GM19468 (cell line): ENCODE measurements around the gene PDE6A.
"Not testable (repeated sequence)": the region's sequence is repeated elsewhere in the genome, so short reads cannot be mapped to it uniquely, and the experiment has no call there.

Experiments
- ATAC-seq: cut with Tn5 transposase; IDR thresholded peaks from one replicate; pipeline ENCODE4 v1.9.1; 2021; ENCODE audit warnings: mild to moderate bottlenecking, moderate library complexity, moderate number of reproducible peaks; ENCODE audit not compliant: unreplicated experiment; ENCODE audit errors: extremely low read depth

Gene PDE6A

GRCh38 chr5:149872351-149873040 lies 72.1 kb downstream of the PDE6A start:
- ATAC-seq = no peak

GRCh38 chr5:149871471-149871870 lies 73.1 kb downstream of the PDE6A start:
- ATAC-seq = no peak

DNA sequence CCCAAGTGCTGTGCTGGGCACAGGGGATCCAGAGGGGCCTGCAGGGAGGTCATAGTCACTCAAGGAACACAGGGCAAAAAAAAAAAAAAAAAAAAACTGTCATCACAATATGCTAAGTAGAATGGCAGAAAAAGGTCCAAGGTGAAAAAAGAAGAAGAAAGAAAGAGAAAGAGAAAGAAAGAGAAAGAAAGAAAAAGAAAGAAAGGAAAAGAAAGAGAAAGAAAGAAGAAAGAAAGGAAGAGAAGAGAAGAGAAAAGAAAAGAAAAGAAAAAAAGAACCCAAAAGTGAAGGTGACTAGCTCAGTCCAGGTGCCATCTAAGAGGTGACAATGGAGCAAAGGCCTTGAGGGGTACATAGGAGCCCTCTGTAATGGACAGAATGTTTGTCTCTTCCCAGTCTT lies 73.9 kb downstream of the PDE6A start:
- no peak for ATAC-seq

- ATAC-seq = no peak
These were observed 74.4 kb downstream of the PDE6A start for GRCh38 chr5:149870232-149870631.

DNA sequence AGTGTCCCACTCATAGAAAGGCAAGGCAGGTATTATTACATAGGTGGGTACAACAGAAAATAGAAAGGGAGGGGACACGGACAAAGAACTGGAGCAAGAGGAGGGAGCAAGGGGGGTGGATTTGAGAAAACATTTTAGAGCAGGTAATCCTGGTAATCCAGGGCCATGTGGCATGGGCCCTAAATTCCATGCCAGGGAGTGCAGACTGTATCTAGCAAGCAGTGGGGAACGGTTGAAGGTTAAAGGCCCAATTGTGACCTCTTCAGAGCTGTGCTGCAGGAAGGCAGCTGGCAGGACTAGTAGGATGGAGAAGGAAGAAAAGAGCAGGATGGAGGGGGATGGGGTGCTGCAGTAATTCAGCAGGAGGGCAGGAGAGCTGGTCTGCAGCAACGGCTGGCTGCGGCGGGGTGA lies 75.2 kb downstream of the PDE6A start:
- ATAC-seq = no peak

- ATAC-seq = no peak
These were observed 78.8 kb downstream of the PDE6A start for GRCh38 chr5:149865746-149866145.

GRCh38 chr5:149863830-149864229 lies 80.8 kb downstream of the PDE6A start:
- no peak for ATAC-seq

GRCh38 chr5:149863176-149863575 lies 81.4 kb downstream of the PDE6A start:
- ATAC-seq = no peak

DNA sequence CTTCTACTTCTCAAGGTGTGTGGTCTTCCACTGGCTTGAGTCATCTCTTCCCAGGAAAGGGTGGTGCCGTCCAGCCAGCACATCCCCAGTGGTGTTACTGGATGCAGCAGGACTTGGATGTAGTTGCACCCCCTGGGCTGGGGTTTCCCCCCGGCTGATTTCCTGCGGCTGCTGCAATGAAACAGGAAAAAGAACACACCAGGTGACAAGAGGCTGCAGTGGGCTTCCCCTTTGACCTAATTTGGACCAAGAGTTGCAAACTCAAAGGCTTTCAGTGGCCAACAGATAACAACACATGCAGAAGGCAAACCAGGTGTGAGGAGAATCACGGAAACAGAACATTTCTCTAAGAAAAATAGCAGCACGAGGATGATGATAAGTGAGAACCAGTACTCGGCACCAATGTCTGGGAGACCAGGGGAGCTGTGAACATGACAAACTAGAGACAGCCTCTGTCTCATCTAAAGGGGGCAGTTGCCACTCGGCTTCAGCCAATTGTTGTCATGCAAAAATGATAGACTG lies 83.7 kb downstream of the PDE6A start:
- peak; percentile 57 for ATAC-seq

- ATAC-seq = no peak
These were observed 84.8 kb downstream of the PDE6A start for GRCh38 chr5:149859746-149860145.

- ATAC-seq = not testable (repeated sequence)
These were observed 86.1 kb downstream of the PDE6A start for GRCh38 chr5:149858481-149858880.

- no peak for ATAC-seq
These were observed 87.1 kb downstream of the PDE6A start for GRCh38 chr5:149857499-149857898.

- no peak for ATAC-seq
These were observed 89.2 kb downstream of the PDE6A start for GRCh38 chr5:149855366-149855765.

DNA sequence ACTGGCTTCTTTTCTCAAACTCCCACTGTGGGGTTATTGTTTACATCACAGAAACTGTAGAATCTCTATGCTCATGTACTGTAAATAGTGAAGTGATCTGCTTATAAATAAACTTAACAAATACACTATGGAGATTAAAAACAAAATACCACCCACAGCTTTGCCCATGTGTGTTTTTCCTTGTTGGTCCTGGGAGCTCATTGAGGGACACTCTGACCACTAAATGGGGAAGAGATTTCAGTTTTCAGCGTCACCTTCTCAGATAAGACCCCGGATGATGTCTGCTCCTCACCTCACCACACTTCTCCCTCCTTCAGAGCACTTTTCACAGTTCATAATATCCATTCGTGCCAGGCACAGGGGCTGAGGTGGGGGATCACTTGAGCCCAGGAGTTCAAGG lies 89.7 kb downstream of the PDE6A start:
- no peak for ATAC-seq

DNA sequence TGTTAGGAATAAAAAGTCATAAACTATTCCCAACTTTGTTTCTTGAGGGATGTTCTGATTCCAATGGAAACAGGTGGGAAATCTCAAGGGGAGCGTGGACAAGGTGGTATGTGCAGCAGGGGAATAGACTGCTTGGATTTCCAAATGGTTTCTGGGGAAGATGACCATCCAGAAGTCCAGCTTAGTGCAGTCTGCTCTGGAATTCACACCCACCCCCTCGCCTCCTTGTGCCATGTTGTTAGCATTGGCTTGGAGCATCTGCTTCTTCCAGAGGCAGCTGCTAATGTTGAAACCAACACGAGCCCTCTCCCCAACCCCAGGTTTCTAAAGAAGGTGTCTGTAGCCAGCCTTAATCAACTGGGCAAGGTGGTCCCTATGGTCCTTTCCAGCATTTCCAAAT lies 90.9 kb downstream of the PDE6A start:
- ATAC-seq = no peak

GRCh38 chr5:149853331-149853648 lies 91.3 kb downstream of the PDE6A start:
- no peak for ATAC-seq

DNA sequence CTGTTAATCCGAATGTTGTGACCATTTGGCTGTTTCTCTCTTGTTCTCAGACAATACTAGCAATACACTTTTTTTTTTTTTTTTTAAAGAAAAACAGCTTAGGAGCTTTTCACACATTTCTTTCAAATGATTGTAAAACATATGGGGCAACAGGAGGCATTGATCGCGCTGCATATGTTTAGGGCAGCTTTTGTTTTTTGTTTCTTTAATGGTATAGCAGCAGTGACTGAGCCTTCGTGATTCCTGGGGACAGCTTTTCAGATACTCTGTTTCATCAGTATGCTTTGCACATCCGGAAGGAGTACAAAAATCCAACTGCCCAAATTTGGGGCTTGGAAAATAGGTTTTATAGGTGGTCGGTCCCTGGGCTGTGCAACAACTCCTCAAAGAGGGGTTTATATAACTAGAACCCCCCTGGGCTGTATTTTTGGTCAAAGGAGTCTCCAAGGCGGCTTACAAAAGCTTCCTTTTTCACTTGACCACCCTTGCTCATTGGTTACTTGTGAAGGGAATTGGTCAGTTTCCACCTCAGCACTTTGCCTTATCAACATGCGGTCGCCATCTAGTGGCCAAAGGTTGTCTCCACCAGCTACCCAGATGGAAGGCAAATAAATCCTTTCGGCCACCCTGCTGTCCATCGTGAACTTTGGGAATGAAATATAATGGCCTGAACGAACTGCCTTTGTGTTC lies 91.8 kb downstream of the PDE6A start:
- ATAC-seq = no peak

DNA sequence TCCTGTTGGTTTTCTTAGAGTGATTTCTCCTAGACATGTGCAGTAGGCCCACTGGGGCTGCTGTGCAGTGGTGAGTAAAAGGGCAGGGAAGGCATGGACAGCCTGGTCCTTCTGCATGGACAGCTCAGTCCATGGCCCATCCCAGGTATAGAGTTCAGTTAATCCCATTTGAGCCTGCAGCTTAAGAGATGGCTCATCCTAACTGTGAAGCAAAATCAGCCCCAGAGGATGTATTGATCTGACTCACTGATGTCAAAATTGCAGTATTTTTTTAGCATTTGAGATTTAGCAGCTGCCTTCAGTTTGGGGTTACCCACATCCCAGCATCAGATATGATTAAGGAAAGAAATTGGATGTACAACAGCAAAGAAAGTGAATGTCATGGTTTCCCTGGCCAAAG lies 93.4 kb downstream of the PDE6A start:
- no peak for ATAC-seq

GRCh38 chr5:149849966-149850910 lies 94.4 kb downstream of the PDE6A start:
- ATAC-seq = no peak

GRCh38 chr5:149849280-149849965 lies 95.2 kb downstream of the PDE6A start:
- ATAC-seq = no peak
